ENCODE results near the gene ADAMTSL2.

The ADAMTSL2 gene

DNA sequence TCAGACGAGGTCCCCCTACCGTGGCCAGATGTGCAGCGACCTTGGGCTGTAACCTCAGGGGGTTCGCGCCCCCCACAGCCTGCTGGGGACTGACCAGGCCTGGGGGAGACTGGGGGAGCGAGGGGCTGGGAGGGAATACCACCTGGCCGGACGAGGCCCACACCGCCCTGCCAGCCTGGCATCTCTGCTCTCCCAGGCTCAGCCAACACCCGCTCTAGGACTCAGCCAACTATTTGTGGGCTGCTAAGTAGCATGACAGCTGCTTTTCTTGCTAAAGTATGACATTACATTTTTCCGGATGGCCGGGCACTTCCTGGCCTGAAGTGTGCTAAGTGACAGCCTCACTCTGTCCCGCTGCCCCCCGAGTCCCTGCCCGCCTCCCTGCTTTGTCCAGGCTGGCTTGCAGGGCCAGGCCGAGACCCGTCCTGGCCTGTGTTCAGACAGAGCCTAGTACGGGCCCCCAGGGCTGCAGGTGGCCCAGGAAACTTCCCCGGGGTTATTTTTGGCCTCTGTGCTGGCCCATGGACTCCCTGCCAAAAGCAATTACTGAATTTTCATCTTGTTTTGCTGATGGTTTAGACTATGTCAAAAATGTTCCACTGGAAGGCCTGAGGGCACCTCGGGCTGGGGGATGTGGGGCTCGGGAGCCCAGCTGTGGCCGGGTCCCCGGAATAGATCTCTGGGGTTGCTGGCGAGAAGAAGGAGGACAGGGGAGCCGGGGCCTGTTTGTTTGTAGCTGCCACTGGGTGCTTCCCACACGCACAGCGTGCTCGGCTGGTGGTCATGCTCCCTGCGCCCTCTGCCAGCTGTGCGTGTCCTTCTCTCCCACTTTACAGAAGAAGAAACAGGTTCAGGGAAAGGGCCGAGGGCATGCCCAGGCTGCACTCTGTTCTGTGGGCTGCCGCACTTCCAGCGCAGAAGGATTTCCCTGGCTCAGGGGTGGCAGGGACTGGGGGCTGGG, 42.2 kb upstream of the ADAMTSL2 start:
- H3K9me3 ChIP-seq (ENCODE audit: control insufficient read depth in 5 of 5, low read length in 5 of 5), result no peaks in the 10 kb centered on the region
- H3K36me3 ChIP-seq (ENCODE audit: control insufficient read depth in 5 of 5, insufficient read depth in 5 of 5, low read length in 5 of 5), result no peaks in the 10 kb centered on the region
- H3K4me1 ChIP-seq (ENCODE audit: control insufficient read depth in 5 of 5, insufficient read depth in 5 of 5, low read length in 5 of 5), result peaks cover 0 to 24% (median 0%) of the 10 kb centered on the region in 5 donors
- H3K9ac ChIP-seq (ENCODE audit: low read length in 5 of 5), result no peak overlapping the region
- no peak overlapping the region for H3K4me3 ChIP-seq (ENCODE audit: low read depth in 1 of 5, low read length in 5 of 5)
- no peak overlapping the region for H3K27ac ChIP-seq (ENCODE audit: low read depth, low read length)
- peaks cover 14 to 55% (median 30%) of the 10 kb centered on the region in 5 donors for H3K27me3 ChIP-seq (ENCODE audit: control insufficient read depth in 5 of 5, insufficient read depth in 4 of 5, low read length in 5 of 5)

DNA sequence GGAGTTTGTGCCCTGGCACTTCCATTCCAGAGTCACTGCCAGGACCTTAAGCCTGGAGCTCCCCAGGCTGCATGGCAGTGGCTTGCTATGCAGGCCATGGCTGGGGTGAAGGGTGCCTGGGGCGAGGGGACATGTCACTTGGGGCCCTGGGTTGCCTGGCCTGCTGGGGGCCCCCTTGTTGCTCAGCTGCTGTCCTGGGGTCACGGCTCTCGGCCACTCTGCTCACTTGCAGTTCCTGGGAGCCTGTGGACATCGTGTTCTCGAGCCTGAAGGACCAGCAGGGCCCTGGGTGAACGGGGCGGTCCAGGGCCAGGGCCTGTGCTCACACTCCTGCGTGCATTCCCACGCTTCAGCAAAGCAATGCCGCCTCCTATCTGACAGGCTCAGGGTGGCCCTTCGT, 41.1 kb upstream of the ADAMTSL2 start:
- H3K9me3 ChIP-seq (ENCODE audit: control insufficient read depth in 5 of 5, low read length in 5 of 5), result no peaks in the 10 kb centered on the region
- H3K27ac ChIP-seq (ENCODE audit: low read depth, low read length), result no peak overlapping the region
- no peak overlapping the region for H3K9ac ChIP-seq (ENCODE audit: low read length in 5 of 5)
- no peaks in the 10 kb centered on the region for H3K36me3 ChIP-seq (ENCODE audit: control insufficient read depth in 5 of 5, insufficient read depth in 5 of 5, low read length in 5 of 5)
- peaks cover 0 to 16% (median 0%) of the 10 kb centered on the region in 5 donors for H3K4me1 ChIP-seq (ENCODE audit: control insufficient read depth in 5 of 5, insufficient read depth in 5 of 5, low read length in 5 of 5)
- no peak overlapping the region for H3K4me3 ChIP-seq (ENCODE audit: low read depth in 1 of 5, low read length in 5 of 5)
- peaks cover 8 to 59% (median 30%) of the 10 kb centered on the region in 5 donors for H3K27me3 ChIP-seq (ENCODE audit: control insufficient read depth in 5 of 5, insufficient read depth in 4 of 5, low read length in 5 of 5)

DNA sequence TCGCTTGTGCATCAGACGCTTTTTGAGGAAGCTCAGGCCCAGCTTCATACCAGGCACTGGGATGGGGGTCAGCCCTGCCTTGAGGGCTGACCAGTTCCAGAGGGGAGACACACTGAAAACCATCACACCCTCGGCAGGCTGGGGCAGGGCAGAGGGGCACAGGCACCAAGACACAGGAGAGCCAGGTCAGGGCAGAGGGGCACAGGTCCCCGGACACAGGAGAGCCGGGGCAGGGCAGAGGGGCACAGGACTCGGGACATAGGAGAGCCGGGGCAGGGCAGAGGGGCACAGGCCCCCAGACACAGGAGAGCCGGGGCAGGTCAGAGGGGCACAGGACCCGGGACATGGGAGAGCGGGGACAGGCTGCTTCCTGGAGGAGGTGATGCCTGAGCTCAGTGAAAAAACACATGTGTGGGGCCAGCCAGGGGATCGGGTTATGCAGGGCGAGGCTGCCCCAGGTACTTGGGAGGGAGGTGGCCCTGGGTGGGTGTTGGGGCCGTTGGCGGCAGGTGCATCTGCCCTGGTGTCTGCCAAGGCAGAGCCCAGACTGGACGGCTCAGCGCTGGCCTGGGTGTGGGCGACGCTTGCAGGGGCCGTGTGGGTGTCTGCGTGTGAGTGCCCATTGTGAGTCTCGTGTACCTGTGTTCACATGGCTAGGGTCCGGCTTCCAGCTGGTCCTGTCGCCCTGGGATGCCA, 40.5 kb upstream of the ADAMTSL2 start:
- Histone ChIP-seq H3K9me3 (ENCODE audit: control insufficient read depth in 5 of 5, low read length in 5 of 5) (no peaks in the 10 kb centered on the region), H3K9ac (ENCODE audit: low read length in 5 of 5) (no peak overlapping the region), H3K27me3 (ENCODE audit: control insufficient read depth in 5 of 5, insufficient read depth in 4 of 5, low read length in 5 of 5) (peaks cover 8 to 60% (median 34%) of the 10 kb centered on the region in 5 donors), H3K4me1 (ENCODE audit: control insufficient read depth in 5 of 5, insufficient read depth in 5 of 5, low read length in 5 of 5) (peaks cover 0 to 16% (median 0%) of the 10 kb centered on the region in 5 donors), H3K36me3 (ENCODE audit: control insufficient read depth in 5 of 5, insufficient read depth in 5 of 5, low read length in 5 of 5) (no peaks in the 10 kb centered on the region), H3K27ac (ENCODE audit: low read depth, low read length) (no peak overlapping the region), H3K4me3 (ENCODE audit: low read depth in 1 of 5, low read length in 5 of 5) (no peak overlapping the region)

DNA sequence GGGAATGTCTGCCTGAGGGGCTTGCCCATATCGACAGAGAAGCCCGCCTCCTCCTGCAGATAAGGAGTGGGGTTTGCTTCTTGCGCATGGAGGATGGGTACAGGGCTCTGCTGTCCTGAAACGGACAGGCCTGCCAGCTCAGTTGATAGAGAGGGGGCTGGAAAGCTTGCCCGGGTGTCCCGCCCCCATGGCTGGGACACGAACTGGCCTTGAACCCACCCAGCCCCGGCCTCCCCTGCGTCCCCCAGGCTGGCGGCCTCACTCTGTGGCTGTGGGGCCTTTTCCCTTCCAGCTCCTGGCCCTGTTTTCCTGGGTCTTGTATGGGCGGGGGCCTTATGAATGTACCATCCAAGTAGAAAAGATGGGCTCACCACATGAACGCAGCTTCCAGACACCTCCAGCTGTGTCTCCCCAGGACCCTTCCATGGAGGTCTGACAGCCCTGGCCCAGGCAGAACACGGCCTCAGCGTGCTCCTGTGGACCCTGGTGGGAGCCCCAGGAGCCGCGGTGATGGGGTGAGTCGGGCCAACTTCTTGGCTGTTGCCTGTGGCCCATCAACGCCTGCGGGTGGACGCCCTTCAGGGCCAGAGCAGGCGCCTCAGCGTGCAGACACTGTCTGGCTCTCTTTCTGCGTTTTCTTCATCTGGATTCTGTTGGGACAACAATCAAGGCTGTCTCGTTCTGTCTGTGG, 39.7 kb upstream of the ADAMTSL2 start:
- H3K4me1 ChIP-seq (ENCODE audit: control insufficient read depth in 5 of 5, insufficient read depth in 5 of 5, low read length in 5 of 5), result peaks cover 0 to 16% (median 0%) of the 10 kb centered on the region in 5 donors
- no peaks in the 10 kb centered on the region for H3K9me3 ChIP-seq (ENCODE audit: control insufficient read depth in 5 of 5, low read length in 5 of 5)
- H3K27me3 ChIP-seq (ENCODE audit: control insufficient read depth in 5 of 5, insufficient read depth in 4 of 5, low read length in 5 of 5), result peaks cover 8 to 63% (median 33%) of the 10 kb centered on the region in 5 donors
- H3K4me3 ChIP-seq (ENCODE audit: low read depth in 1 of 5, low read length in 5 of 5), result no peak overlapping the region
- no peak overlapping the region for H3K9ac ChIP-seq (ENCODE audit: low read length in 5 of 5)
- no peaks in the 10 kb centered on the region for H3K36me3 ChIP-seq (ENCODE audit: control insufficient read depth in 5 of 5, insufficient read depth in 5 of 5, low read length in 5 of 5)
- no peak overlapping the region for H3K27ac ChIP-seq (ENCODE audit: low read depth, low read length)

DNA sequence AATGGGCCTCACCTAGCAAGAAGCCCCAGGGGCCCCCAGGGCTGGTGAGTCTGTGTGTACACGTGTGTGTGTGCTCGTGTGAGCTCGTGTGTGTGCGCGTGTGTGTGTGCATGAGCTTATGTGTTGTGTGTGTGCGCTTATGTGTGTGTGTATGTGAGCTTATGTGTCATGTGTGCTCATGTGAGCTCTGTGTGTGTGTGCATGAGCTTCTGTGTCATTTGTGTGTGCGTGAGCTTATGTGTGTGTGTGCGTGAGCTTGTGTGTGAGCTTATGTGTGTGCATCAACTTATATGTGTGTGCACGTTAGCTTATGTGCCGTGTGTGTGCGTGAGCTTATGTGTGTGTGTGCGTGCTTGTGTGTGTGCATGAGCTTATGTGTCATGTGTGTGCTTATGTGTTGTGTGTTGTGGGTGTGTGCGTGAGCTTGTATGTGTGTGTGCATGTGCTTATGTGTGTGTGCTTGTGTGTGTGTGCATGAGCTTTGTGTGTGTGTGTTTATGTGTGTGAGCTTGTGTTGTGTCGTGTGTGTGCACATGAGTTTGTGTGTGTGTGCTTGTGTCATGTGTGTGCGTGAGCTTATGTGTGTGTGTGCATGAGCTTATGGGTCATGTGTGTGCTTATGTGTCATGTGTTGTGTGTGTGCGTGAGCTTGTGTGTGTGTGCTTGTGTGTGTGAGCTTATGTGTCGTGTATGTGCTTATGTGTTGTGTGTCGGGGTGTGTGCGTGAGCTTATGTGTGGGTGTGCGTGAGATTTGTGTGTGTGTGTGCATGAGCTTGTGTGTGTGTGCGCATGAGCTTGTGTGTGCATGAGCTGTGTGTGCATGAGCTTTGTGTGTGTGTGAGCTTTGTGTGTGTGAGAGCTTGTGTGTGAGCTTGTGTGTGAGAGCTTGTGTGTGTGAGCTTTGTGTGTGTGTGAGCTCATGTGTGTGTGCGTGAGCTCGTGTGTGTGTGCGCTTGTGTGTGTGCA, 38.9 kb upstream of the ADAMTSL2 start:
- Histone ChIP-seq H3K27me3 (ENCODE audit: control insufficient read depth in 5 of 5, insufficient read depth in 4 of 5, low read length in 5 of 5) (peaks cover 8 to 58% (median 28%) of the 10 kb centered on the region in 5 donors), H3K27ac (ENCODE audit: low read depth, low read length) (no peak overlapping the region), H3K4me3 (ENCODE audit: low read depth in 1 of 5, low read length in 5 of 5) (no peak overlapping the region), H3K9me3 (ENCODE audit: control insufficient read depth in 5 of 5, low read length in 5 of 5) (no peaks in the 10 kb centered on the region), H3K36me3 (ENCODE audit: control insufficient read depth in 5 of 5, insufficient read depth in 5 of 5, low read length in 5 of 5) (no peaks in the 10 kb centered on the region), H3K4me1 (ENCODE audit: control insufficient read depth in 5 of 5, insufficient read depth in 5 of 5, low read length in 5 of 5) (peaks cover 0 to 16% (median 0%) of the 10 kb centered on the region in 5 donors), H3K9ac (ENCODE audit: low read length in 5 of 5) (no peak overlapping the region)

DNA sequence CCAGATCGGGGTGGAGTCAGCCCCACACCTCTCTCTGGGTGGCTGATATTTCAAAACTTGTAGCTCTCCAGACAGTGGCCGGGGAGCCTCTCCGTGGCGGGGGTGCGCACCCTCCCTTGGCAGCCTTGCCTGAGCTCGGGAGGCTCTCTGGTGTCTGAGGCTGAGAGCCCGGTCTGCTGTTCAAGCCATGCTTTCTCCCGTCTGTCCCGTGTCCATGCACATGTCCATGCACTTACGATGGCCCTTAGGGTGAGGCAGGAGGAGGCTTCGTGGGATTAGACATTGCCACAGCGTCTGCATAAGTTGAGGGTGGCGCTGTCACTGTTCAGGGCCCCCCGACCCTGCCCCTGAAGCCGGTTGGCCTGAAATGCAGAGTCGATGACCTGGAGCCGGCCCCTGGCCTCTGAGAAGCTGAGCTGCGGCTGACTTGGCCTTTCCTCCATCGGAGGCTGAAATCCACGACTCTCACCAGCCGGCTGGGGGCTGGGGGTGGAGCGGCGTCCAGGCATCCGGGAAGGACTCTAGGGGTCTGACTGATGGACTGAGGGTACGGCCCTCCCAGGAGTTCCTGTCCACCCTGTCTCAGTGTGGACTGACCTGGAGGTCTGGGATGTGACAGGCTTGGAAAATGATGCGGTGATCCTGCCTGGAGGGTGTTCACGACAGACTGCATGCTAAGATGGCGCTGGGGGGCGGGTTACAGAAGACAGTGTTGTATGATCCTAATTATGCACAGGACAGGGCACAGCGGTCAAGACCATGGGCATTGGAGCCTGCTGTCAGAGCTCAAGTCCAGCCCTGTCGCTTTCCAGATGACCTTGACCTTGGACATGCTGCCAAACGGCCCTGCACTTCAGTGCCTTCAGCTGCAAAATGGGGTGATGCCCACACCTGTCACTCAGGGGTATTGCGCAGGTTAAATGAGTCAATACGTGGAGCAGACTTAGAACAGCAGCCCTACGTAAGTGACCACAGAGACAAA, 37.4 kb upstream of the ADAMTSL2 start:
- peaks cover 0 to 10% (median 0%) of the 10 kb centered on the region in 5 donors for H3K4me1 ChIP-seq (ENCODE audit: control insufficient read depth in 5 of 5, insufficient read depth in 5 of 5, low read length in 5 of 5)
- H3K9ac ChIP-seq (ENCODE audit: low read length in 5 of 5), result no peak overlapping the region
- peaks cover 8 to 50% (median 28%) of the 10 kb centered on the region in 5 donors for H3K27me3 ChIP-seq (ENCODE audit: control insufficient read depth in 5 of 5, insufficient read depth in 4 of 5, low read length in 5 of 5)
- peaks cover 0 to 10% (median 8%) of the 10 kb centered on the region in 5 donors for H3K9me3 ChIP-seq (ENCODE audit: control insufficient read depth in 5 of 5, low read length in 5 of 5)
- H3K27ac ChIP-seq (ENCODE audit: low read depth, low read length), result no peak overlapping the region
- no peaks in the 10 kb centered on the region for H3K36me3 ChIP-seq (ENCODE audit: control insufficient read depth in 5 of 5, insufficient read depth in 5 of 5, low read length in 5 of 5)
- no peak overlapping the region for H3K4me3 ChIP-seq (ENCODE audit: low read depth in 1 of 5, low read length in 5 of 5)

DNA sequence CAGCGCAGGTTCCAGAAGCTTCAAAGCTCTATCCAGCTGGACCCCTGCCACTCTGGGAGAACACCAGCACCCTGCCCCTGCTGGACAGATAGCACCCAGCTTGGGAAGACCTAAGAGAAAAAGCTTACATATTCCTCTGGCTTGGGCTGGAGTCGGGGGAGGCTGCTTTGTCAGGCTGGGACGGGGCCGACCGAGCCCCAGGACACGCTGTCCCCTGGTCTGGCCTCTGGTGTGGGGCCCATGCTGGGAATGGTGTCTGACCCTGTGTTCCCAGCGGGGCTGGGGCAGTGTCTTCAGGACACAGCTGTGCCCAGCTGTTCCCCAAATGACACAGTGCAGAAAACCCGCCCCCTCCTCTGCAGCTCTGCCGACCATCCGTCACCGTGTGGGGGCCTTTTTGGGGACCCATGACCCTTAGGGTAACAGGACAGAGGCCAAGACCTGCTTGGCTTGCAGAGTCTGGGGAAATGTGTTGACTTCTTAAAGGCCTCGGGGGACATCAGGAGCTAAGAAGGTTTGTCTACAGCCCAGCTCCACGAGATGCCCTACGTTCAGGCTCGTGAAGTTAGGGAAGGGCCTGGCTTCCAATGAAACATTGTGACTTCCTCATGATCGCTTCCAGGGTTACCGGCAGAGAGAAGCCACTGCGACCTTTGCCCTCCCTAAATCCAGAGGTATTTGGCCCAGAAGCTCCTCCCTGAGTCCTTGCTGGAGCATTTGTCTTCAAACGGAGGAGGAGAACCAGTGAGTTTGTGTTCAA, 35.2 kb upstream of the ADAMTSL2 start:
- peaks cover 4 to 14% (median 10%) of the 10 kb centered on the region in 5 donors for H3K9me3 ChIP-seq (ENCODE audit: control insufficient read depth in 5 of 5, low read length in 5 of 5)
- H3K27me3 ChIP-seq (ENCODE audit: control insufficient read depth in 5 of 5, insufficient read depth in 4 of 5, low read length in 5 of 5), result peaks cover 8 to 50% (median 25%) of the 10 kb centered on the region in 5 donors
- H3K9ac ChIP-seq (ENCODE audit: low read length in 5 of 5), result no peak overlapping the region
- peaks cover 0 to 4% (median 0%) of the 10 kb centered on the region in 5 donors for H3K4me1 ChIP-seq (ENCODE audit: control insufficient read depth in 5 of 5, insufficient read depth in 5 of 5, low read length in 5 of 5)
- H3K4me3 ChIP-seq (ENCODE audit: low read depth in 1 of 5, low read length in 5 of 5), result no peak overlapping the region
- no peaks in the 10 kb centered on the region for H3K36me3 ChIP-seq (ENCODE audit: control insufficient read depth in 5 of 5, insufficient read depth in 5 of 5, low read length in 5 of 5)
- H3K27ac ChIP-seq (ENCODE audit: low read depth, low read length), result no peak overlapping the region

DNA sequence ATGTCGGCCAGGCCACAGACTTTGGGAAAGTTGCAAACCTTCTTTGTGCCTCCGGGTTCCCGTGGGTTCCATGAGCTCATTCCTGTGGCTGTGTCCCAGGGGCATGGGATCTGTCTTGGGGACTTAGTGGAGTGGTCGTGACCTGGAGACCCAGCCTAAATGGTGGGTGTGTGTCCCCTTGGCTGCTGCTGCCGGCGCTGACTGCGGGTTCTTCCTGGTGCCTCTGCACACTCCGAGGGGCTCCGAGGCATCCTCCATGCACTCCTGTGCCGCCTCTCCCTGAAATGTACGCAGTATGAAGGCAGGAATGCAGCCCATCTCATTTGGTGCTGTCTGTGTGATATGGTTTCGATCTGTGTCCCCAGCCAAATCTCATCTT, 34.6 kb upstream of the ADAMTSL2 start:
- H3K4me1 ChIP-seq (ENCODE audit: control insufficient read depth in 5 of 5, insufficient read depth in 5 of 5, low read length in 5 of 5), result peaks cover 0 to 4% (median 0%) of the 10 kb centered on the region in 5 donors
- no peak overlapping the region for H3K27ac ChIP-seq (ENCODE audit: low read depth, low read length)
- peaks cover 8 to 46% (median 26%) of the 10 kb centered on the region in 5 donors for H3K27me3 ChIP-seq (ENCODE audit: control insufficient read depth in 5 of 5, insufficient read depth in 4 of 5, low read length in 5 of 5)
- no peak overlapping the region for H3K9ac ChIP-seq (ENCODE audit: low read length in 5 of 5)
- no peak overlapping the region for H3K4me3 ChIP-seq (ENCODE audit: low read depth in 1 of 5, low read length in 5 of 5)
- no peaks in the 10 kb centered on the region for H3K36me3 ChIP-seq (ENCODE audit: control insufficient read depth in 5 of 5, insufficient read depth in 5 of 5, low read length in 5 of 5)
- H3K9me3 ChIP-seq (ENCODE audit: control insufficient read depth in 5 of 5, low read length in 5 of 5), result peaks cover 4 to 14% (median 10%) of the 10 kb centered on the region in 5 donors

All from subcutaneous abdominal adipose tissue (tissue), 5 donors.